ENCODE measurements around the gene MCTS1. TPM values are rescaled to one million over a fixed set of nuclear protein-coding genes. Genes with fewer than 3 reads are reported as not detected.

Gene MCTS1
- total RNA-seq, 1 experiment from 2014 or later, result 110 TPM

DNA sequence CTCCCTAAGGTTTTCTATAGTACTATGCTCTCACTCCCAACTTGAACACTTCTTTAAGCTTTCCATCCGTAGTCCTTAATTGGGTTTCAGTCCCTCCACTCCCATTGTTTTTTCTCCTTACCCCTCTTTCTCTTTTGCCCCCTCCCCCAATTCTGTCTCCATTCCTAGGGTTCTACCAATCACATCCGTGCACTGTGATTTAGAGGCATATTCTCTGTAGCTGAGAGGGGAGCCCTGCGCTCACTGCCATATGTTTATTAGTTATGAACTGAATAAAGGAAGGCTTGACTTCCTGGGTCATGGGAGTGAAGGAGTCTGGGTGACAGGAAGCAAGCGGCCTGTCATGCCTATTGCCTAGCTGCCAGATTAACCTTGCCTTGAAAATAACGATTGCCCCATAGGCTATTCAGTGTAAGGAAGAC is 471 bp downstream of the MCTS1 start:
- ChIA-PET CTCF (no interaction called here), POLR2A (interaction anchor here (0.7 to 1.4 kb wide), 2 partner anchors 43 to 120 kb away, joined by 8 to 36 read pairs; partner anchors contain the start of gene CUL4B)
- ATAC-seq (peak; percentile 73), DNase-seq (ENCODE audit: low read depth, low spot score) (no peak)
- intact Hi-C loops (cut with micrococcal nuclease; ENCODE audit: unreplicated experiment) (no loop called here), in situ Hi-C loops (cut with HindIII; ENCODE audit: low pct_unique_long_range_greater_than_20kb, low sequenced_read_pairs) (no loop called here)
- BruUV-seq (replicated peaks), result TSS peak; percentile 84
- H3K9me3 ChIP-seq (ENCODE audit: control insufficient read depth, insufficient read depth, low read depth, low read length), result no peaks in the 10 kb centered on the region
- peak overlapping the region; percentile 93 to 94 for H3K4me3 ChIP-seq (ENCODE audit: low read depth in 2 of 2, low read length in 2 of 2)
- 0 out of 2 replicates have a peak, but pooled peaks cover 4% of the 10 kb centered on the region for H3K4me1 ChIP-seq (ENCODE audit: control insufficient read depth, insufficient read depth, low read length)
- TF ChIP-seq POLR2AphosphoS5 (IDR thresholded peaks at IDR 0.05; ENCODE audit: low read depth, low read length), result no peak; the same call in 1 of the 2 replicates
- TF ChIP-seq, protein P1, sequence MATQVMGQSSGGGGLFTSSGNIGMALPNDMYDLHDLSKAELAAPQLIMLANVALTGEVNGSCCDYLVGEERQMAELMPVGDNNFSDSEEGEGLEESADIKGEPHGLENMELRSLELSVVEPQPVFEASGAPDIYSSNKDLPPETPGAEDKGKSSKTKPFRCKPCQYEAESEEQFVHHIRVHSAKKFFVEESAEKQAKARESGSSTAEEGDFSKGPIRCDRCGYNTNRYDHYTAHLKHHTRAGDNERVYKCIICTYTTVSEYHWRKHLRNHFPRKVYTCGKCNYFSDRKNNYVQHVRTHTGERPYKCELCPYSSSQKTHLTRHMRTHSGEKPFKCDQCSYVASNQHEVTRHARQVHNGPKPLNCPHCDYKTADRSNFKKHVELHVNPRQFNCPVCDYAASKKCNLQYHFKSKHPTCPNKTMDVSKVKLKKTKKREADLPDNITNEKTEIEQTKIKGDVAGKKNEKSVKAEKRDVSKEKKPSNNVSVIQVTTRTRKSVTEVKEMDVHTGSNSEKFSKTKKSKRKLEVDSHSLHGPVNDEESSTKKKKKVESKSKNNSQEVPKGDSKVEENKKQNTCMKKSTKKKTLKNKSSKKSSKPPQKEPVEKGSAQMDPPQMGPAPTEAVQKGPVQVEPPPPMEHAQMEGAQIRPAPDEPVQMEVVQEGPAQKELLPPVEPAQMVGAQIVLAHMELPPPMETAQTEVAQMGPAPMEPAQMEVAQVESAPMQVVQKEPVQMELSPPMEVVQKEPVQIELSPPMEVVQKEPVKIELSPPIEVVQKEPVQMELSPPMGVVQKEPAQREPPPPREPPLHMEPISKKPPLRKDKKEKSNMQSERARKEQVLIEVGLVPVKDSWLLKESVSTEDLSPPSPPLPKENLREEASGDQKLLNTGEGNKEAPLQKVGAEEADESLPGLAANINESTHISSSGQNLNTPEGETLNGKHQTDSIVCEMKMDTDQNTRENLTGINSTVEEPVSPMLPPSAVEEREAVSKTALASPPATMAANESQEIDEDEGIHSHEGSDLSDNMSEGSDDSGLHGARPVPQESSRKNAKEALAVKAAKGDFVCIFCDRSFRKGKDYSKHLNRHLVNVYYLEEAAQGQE (IDR thresholded peaks at IDR 0.05; ENCODE audit: insufficient read depth in 1 of 2, low read depth in 2 of 2, low read length in 1 of 2), result no peak
- TF ChIP-seq SIN3A (IDR thresholded peaks at IDR 0.05; ENCODE audit: borderline replicate concordance, insufficient read depth, low read depth, low read length), result 0 out of 2 replicates have a peak, but pooled peaks have one; percentile 29
- TF ChIP-seq, protein P2, sequence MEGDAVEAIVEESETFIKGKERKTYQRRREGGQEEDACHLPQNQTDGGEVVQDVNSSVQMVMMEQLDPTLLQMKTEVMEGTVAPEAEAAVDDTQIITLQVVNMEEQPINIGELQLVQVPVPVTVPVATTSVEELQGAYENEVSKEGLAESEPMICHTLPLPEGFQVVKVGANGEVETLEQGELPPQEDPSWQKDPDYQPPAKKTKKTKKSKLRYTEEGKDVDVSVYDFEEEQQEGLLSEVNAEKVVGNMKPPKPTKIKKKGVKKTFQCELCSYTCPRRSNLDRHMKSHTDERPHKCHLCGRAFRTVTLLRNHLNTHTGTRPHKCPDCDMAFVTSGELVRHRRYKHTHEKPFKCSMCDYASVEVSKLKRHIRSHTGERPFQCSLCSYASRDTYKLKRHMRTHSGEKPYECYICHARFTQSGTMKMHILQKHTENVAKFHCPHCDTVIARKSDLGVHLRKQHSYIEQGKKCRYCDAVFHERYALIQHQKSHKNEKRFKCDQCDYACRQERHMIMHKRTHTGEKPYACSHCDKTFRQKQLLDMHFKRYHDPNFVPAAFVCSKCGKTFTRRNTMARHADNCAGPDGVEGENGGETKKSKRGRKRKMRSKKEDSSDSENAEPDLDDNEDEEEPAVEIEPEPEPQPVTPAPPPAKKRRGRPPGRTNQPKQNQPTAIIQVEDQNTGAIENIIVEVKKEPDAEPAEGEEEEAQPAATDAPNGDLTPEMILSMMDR (IDR thresholded peaks at IDR 0.05), result no peak
- H3K36me3 ChIP-seq (ENCODE audit: control insufficient read depth, insufficient read depth, low read length), result peaks cover 5% of the 10 kb centered on the region
- peak overlapping the region; percentile 97 for H3K27ac ChIP-seq (ENCODE audit: low read length)
- H3K27me3 ChIP-seq (ENCODE audit: control insufficient read depth, insufficient read depth, low read length), result no peaks in the 10 kb centered on the region

DNA sequence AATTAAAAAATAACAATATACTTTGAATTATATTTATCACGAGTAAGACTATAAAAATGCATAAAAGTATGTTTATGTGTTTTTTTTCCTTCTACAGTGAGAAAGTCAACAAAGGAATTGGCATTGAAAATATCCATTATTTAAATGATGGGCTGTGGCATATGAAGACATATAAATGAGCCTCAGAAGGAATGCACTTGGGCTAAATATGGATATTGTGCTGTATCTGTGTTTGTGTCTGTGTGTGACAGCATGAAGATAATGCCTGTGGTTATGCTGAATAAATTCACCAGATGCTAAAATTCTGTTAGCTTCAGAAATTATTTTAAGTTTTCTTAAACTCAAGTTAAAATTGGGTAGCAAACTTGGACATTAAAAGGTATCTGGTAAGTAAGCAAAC is 8.2 kb downstream of the MCTS1 start:
- ATAC-seq (no peak), DNase-seq (ENCODE audit: low read depth, low spot score) (no peak)
- intact Hi-C loops (cut with micrococcal nuclease; ENCODE audit: unreplicated experiment) (no loop called here), in situ Hi-C loops (cut with HindIII; ENCODE audit: low pct_unique_long_range_greater_than_20kb, low sequenced_read_pairs) (no loop called here)
- no peaks in the 10 kb centered on the region for H3K4me1 ChIP-seq (ENCODE audit: control insufficient read depth, insufficient read depth, low read length)
- H3K4me3 ChIP-seq (ENCODE audit: low read depth in 2 of 2, low read length in 2 of 2), result no peak overlapping the region
- no peaks in the 10 kb centered on the region for H3K27me3 ChIP-seq (ENCODE audit: control insufficient read depth, insufficient read depth, low read length)
- no peak overlapping the region for H3K27ac ChIP-seq (ENCODE audit: low read length)
- ChIA-PET CTCF (no interaction called here), POLR2A (no interaction called here)
- H3K36me3 ChIP-seq (ENCODE audit: control insufficient read depth, insufficient read depth, low read length), result peaks cover 15% of the 10 kb centered on the region
- TF ChIP-seq POLR2AphosphoS5 (IDR thresholded peaks at IDR 0.05; ENCODE audit: low read depth, low read length) (no peak), SIN3A (IDR thresholded peaks at IDR 0.05; ENCODE audit: borderline replicate concordance, insufficient read depth, low read depth, low read length) (no peak), TCF7L2 (IDR thresholded peaks at IDR 0.05; ENCODE audit: low read depth, low read length) (no peak)
- TF ChIP-seq, protein P1 (IDR thresholded peaks at IDR 0.05; ENCODE audit: insufficient read depth in 1 of 2, low read depth in 2 of 2, low read length in 1 of 2), result no peak
- TF ChIP-seq, protein P2 (IDR thresholded peaks at IDR 0.05), result no peak
- no TSS peak for BruUV-seq (replicated peaks)
- no peaks in the 10 kb centered on the region for H3K9me3 ChIP-seq (ENCODE audit: control insufficient read depth, insufficient read depth, low read depth, low read length)

Data from Panc1 (cell line).